ENCODE results near the gene PDLIM5.

GRCh38 chr4:94426783-94427182 is 25.0 kb upstream of the PDLIM5 start:
- TF ChIP-seq CTCF (IDR thresholded peaks at IDR 0.05) (no peak), POLR2A (IDR thresholded peaks at IDR 0.05) (no peak), EP300 (IDR thresholded peaks at IDR 0.05) (no peak)
